Liver (tissue), 9 donors: ENCODE data around the gene PLEKHA8. TPM values are rescaled to one million over a fixed set of nuclear protein-coding genes. Genes with fewer than 3 reads are reported as not detected.

ENCODE experiments used
- DNase-seq: peaks from one replicate; pipeline ENCODE4 v3.0.0-alpha.2; 2017; ENCODE audit warnings: low spot score
- H3K27ac ChIP-seq, 2 donors: one replicate each; pipeline ENCODE4 v1.7.0; 2013; ENCODE audit warnings: inconsistent platforms in 2 of 2, low read length in 2 of 2, control low read depth in 1 of 2, low read depth in 1 of 2, mild to moderate bottlenecking in 1 of 2
- H3K27me3 ChIP-seq, 4 donors: one replicate each; pipeline versions ENCODE4 v1.6.1 to v1.7.0; 2013; ENCODE audit warnings: low read length in 3 of 4, inconsistent platforms in 1 of 4, mild to moderate bottlenecking in 1 of 4, moderate library complexity in 1 of 4; ENCODE audit not compliant: control insufficient read depth in 4 of 4, insufficient read depth in 4 of 4
- H3K36me3 ChIP-seq, 4 donors: one replicate each; pipeline versions ENCODE4 v1.6.1 to v1.7.0; 2013; ENCODE audit warnings: low read length in 3 of 4, mild to moderate bottlenecking in 3 of 4, low read depth in 1 of 4, moderate library complexity in 1 of 4; ENCODE audit not compliant: control insufficient read depth in 4 of 4, insufficient read depth in 3 of 4
- H3K4me1 ChIP-seq, 4 donors: one replicate each; pipeline versions ENCODE4 v1.6.1 to v1.7.0; 2013; ENCODE audit warnings: low read length in 3 of 4, mild to moderate bottlenecking in 3 of 4, moderate library complexity in 1 of 4; ENCODE audit not compliant: control insufficient read depth in 4 of 4, insufficient read depth in 4 of 4
- H3K4me3 ChIP-seq, 3 donors: one replicate each; pipeline versions ENCODE4 v1.6.1 to v1.7.0; 2013; ENCODE audit warnings: low read length in 3 of 3, control low read depth in 1 of 3, low read depth in 1 of 3, mild to moderate bottlenecking in 1 of 3
- H3K9ac ChIP-seq, 2 donors: one replicate each; pipeline ENCODE4 v1.7.0; 2013; ENCODE audit warnings: low read length in 2 of 2, mild to moderate bottlenecking in 2 of 2, moderate library complexity in 2 of 2, control low read depth in 1 of 2, low read depth in 1 of 2
- H3K9me3 ChIP-seq, 4 donors: one replicate each; pipeline versions ENCODE4 v1.6.1 to v1.7.0; 2013; ENCODE audit warnings: low read length in 3 of 4; ENCODE audit not compliant: control insufficient read depth in 4 of 4
- FOXA1 ChIP-seq: IDR thresholded peaks from 2 replicates; pipeline ENCODE4 v1.6.1; 2016; ENCODE audit warnings: antibody characterized with exemption
- FOXA2 ChIP-seq: IDR thresholded peaks from 2 replicates; pipeline ENCODE4 v1.6.1; 2016; ENCODE audit warnings: antibody characterized with exemption
- GABPA ChIP-seq, 2 donors: IDR thresholded peaks in 1 of 2; conservative IDR thresholded peaks in 1 of 2; 2 replicates each; pipeline ENCODE4 v1.6.1; 2016; ENCODE audit warnings: antibody characterized with exemption in 2 of 2, mild to moderate bottlenecking in 1 of 2, moderate library complexity in 1 of 2
- HNF4A ChIP-seq, 2 donors: conservative IDR thresholded peaks; 2 replicates each; pipeline ENCODE4 v1.6.1; 2016; ENCODE audit warnings: antibody characterized with exemption in 2 of 2, mild to moderate bottlenecking in 2 of 2
- JUND ChIP-seq, 2 donors: IDR thresholded peaks; 2 replicates each; pipeline ENCODE4 v1.6.1; 2016; ENCODE audit warnings: antibody characterized with exemption in 2 of 2
- NR2F2 ChIP-seq: IDR thresholded peaks from 2 replicates; pipeline ENCODE4 v1.6.1; 2016; ENCODE audit warnings: antibody characterized with exemption
- RAD21 ChIP-seq, 2 donors: IDR thresholded peaks; 2 replicates each; pipeline ENCODE4 v1.6.1; 2016; ENCODE audit warnings: antibody characterized with exemption in 2 of 2, mild to moderate bottlenecking in 2 of 2
- RXRA ChIP-seq, 2 donors: IDR thresholded peaks; 2 replicates each; pipeline ENCODE4 v1.6.1; 2017 to 2018; ENCODE audit warnings: antibody characterized with exemption in 2 of 2, mild to moderate bottlenecking in 1 of 2
- TAF1 ChIP-seq: conservative IDR thresholded peaks from 2 replicates; pipeline ENCODE4 v1.6.1; 2016; ENCODE audit warnings: antibody characterized with exemption, mild to moderate bottlenecking
- YY1 ChIP-seq: IDR thresholded peaks from 2 replicates; pipeline ENCODE4 v1.6.1; 2016; ENCODE audit warnings: antibody characterized with exemption, mild to moderate bottlenecking
- WGBS: extraction: QIAGEN DNeasy Blood & Tissue Kit; methylation state at CpG from one replicate; pipeline ENCODE4 v1.1.7; 2013; 5-methylcytosine and 5-hydroxymethylcytosine counted together
- polyA plus RNA-seq, 2 donors: library from polyadenylated mRNA; stranded (reverse) in 1 of 2; unstranded in 1 of 2; fragments of 200-250 nt in 1 of 2; fragments of >200 nt in 1 of 2; fragmentation: Nextera tagmentation in 1 of 2; extraction: Ambion mirVana in 1 of 2; gene quantifications; one replicate each; pipeline versions ENCODE4 v1.2.1 to v1.2.3, GENCODE V29; 2013 to 2015
- total RNA-seq, 2 donors: library from RNA; depleted of rRNA; stranded (reverse); fragments of >200 nt; gene quantifications; one replicate each; pipeline ENCODE4 v1.2.3, GENCODE V29; 2014
- TF ChIP-seq, protein P1 (sequence below): IDR thresholded peaks from 2 replicates; pipeline ENCODE4 v1.6.1; 2016; ENCODE audit warnings: antibody characterized with exemption
- TF ChIP-seq, protein P2 (sequence below): IDR thresholded peaks from 2 replicates; pipeline ENCODE4 v1.6.1; 2016; ENCODE audit warnings: antibody characterized with exemption, mild to moderate bottlenecking
- TF ChIP-seq, protein P3 (sequence below): IDR thresholded peaks from 2 replicates; pipeline ENCODE4 v1.6.1; 2016; ENCODE audit warnings: antibody characterized with exemption
- TF ChIP-seq, protein P4 (sequence below): IDR thresholded peaks from 2 replicates; pipeline ENCODE4 v1.6.1; 2016; ENCODE audit warnings: antibody characterized with exemption
- donor health status: healthy.
- donor health status: healthy.
- donor health status: healthy.
- donor health status: healthy.
- donor health status: healthy.

Gene PLEKHA8
- total and polyA plus RNA-seq, 4 donors = 1.0 to 5.4 (median 2.4) TPM

DNA sequence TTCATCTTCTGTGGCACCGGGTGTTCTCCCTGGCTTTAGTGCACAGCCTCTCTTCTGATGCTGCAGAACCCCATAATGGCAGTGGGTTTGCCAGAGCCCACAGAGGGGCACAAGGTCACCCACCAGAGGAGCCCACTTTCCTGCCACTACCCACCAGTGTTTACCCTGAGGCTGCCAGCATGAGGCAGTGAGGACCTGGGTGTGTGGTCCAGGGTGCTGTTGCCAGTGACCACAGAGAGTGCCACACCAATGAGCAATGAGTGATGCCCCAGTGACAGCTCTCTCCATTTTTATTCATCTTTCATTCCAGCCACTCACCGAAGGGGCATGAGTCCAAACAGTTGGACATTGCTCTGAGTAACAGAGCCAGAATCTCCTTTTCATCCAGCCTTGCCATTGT lies 141.4 kb downstream of the PLEKHA8 start:
- H3K36me3 ChIP-seq = no peaks in the 10 kb centered on the region
- no peaks in the 10 kb centered on the region for H3K9me3 ChIP-seq
- peaks cover 0 to 15% (median 8%) of the 10 kb centered on the region in 4 donors for H3K4me1 ChIP-seq
- DNase-seq = no peak
- TF ChIP-seq FOXA1 = no peak
- TF ChIP-seq JUND (IDR thresholded peaks at IDR 0.05) = no peak
- no peak for TF ChIP-seq TAF1
- TF ChIP-seq HNF4A (conservative IDR thresholded peaks at IDR 0.05) = no peak
- TF ChIP-seq, protein P1, sequence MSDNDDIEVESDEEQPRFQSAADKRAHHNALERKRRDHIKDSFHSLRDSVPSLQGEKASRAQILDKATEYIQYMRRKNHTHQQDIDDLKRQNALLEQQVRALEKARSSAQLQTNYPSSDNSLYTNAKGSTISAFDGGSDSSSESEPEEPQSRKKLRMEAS = no peak
- TF ChIP-seq RAD21 (IDR thresholded peaks at IDR 0.05) = no peak
- no peak for TF ChIP-seq YY1
- H3K4me3 ChIP-seq = no peak overlapping the region
- H3K9ac ChIP-seq = no peak overlapping the region
- no peak overlapping the region for H3K27ac ChIP-seq
- 72% methylated on average over 2 of the region's 2 CpGs for WGBS
- H3K27me3 ChIP-seq = no peaks in the 10 kb centered on the region

DNA sequence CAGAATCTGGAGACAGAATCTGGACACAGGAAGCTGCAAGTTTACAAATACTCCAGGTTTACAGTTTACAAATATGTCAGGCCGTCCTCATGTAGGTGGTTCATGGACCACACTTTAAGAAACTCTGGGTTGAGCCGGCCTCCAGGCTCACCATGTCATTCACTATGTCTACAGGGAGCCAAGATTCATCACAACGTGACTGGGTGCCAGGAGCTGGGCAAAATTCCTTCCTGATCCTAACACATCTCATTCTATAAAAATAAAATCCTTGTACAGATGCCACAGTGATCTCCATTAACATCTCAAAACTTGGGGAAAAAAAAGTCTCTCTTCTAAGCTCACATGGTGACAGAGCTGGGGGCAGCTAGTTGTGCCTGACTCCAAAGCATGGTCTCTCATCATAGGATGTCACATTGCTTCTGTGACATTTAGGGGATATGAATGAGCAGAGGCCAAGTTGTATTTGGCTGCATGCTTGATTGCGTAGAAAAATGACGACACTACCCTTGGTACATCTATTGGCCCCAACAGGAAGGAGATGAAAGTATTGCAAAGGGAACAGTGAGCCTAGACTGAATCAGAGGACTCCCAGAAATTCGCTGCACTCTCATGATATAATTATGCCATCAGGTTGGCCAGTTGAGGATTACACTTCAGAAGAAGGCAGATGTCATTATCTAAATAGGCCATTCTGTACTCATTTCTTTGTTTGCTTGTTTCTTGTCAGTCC lies 142.4 kb downstream of the PLEKHA8 start:
- Histone ChIP-seq H3K4me1 (peaks cover 0 to 4% (median 0%) of the 10 kb centered on the region in 4 donors), H3K27me3 (no peaks in the 10 kb centered on the region), H3K4me3 (no peak overlapping the region), H3K9ac (no peak overlapping the region), H3K27ac (no peak overlapping the region), H3K9me3 (no peaks in the 10 kb centered on the region), H3K36me3 (no peaks in the 10 kb centered on the region)
- DNase-seq = no peak
- WGBS = 82% methylated on average over 6 of the region's 6 CpGs
- TF ChIP-seq, protein P2, sequence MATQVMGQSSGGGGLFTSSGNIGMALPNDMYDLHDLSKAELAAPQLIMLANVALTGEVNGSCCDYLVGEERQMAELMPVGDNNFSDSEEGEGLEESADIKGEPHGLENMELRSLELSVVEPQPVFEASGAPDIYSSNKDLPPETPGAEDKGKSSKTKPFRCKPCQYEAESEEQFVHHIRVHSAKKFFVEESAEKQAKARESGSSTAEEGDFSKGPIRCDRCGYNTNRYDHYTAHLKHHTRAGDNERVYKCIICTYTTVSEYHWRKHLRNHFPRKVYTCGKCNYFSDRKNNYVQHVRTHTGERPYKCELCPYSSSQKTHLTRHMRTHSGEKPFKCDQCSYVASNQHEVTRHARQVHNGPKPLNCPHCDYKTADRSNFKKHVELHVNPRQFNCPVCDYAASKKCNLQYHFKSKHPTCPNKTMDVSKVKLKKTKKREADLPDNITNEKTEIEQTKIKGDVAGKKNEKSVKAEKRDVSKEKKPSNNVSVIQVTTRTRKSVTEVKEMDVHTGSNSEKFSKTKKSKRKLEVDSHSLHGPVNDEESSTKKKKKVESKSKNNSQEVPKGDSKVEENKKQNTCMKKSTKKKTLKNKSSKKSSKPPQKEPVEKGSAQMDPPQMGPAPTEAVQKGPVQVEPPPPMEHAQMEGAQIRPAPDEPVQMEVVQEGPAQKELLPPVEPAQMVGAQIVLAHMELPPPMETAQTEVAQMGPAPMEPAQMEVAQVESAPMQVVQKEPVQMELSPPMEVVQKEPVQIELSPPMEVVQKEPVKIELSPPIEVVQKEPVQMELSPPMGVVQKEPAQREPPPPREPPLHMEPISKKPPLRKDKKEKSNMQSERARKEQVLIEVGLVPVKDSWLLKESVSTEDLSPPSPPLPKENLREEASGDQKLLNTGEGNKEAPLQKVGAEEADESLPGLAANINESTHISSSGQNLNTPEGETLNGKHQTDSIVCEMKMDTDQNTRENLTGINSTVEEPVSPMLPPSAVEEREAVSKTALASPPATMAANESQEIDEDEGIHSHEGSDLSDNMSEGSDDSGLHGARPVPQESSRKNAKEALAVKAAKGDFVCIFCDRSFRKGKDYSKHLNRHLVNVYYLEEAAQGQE = no peak

DNA sequence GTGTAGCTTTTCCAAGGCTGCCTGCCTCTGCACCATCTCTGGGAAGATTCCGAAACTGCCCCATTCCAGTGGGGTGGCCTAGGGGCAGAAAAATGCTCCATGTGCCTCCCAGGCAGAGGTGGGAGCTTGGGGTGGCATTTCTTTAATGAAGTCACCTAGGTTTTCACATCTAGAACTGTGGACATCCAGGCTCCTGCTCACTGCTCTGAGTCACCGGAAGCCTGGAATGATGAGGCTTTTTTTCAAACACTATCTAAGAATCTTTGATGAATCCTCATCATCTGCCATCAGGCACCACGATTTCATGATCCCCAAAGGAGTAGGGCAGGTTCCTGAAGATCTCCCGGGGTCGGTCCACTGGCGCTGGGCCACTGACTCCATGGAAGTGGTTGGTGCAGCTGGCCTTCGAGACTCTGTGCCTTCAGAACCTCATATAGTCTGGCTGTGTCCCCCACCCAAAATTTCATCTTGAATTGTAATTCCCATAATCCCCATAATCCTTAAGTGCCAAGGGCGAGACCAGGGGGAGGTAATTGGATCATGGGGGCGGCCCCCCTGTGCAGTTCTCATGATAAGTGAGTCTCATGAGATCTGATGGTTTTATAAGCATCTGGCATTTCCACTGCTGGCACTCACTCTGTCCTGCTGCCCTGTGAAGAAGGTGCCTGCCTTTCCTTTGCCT lies 143.7 kb downstream of the PLEKHA8 start:
- H3K27ac ChIP-seq = no peak overlapping the region
- no peak for DNase-seq
- 89% methylated on average over 9 of the region's 9 CpGs for WGBS

More for the DNA sequence above, 143.7 kb downstream of the PLEKHA8 start:
- no peak overlapping the region for H3K4me3 ChIP-seq
- H3K36me3 ChIP-seq = no peaks in the 10 kb centered on the region
- H3K9me3 ChIP-seq = no peaks in the 10 kb centered on the region
- H3K9ac ChIP-seq = no peak overlapping the region
- TF ChIP-seq GABPA (IDR thresholded peaks at IDR 0.05 in 1 of 2, conservative IDR thresholded peaks at IDR 0.05 in 1 of 2) (no peak), FOXA1 (no peak), HNF4A (conservative IDR thresholded peaks at IDR 0.05) (no peak), JUND (IDR thresholded peaks at IDR 0.05) (no peak), NR2F2 (no peak), RXRA (IDR thresholded peaks at IDR 0.05) (no peak), FOXA2 (no peak), RAD21 (IDR thresholded peaks at IDR 0.05) (no peak)
- TF ChIP-seq, protein P3, sequence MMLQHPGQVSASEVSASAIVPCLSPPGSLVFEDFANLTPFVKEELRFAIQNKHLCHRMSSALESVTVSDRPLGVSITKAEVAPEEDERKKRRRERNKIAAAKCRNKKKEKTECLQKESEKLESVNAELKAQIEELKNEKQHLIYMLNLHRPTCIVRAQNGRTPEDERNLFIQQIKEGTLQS = no peak
- TF ChIP-seq, protein P1 = no peak
- TF ChIP-seq, protein P4, sequence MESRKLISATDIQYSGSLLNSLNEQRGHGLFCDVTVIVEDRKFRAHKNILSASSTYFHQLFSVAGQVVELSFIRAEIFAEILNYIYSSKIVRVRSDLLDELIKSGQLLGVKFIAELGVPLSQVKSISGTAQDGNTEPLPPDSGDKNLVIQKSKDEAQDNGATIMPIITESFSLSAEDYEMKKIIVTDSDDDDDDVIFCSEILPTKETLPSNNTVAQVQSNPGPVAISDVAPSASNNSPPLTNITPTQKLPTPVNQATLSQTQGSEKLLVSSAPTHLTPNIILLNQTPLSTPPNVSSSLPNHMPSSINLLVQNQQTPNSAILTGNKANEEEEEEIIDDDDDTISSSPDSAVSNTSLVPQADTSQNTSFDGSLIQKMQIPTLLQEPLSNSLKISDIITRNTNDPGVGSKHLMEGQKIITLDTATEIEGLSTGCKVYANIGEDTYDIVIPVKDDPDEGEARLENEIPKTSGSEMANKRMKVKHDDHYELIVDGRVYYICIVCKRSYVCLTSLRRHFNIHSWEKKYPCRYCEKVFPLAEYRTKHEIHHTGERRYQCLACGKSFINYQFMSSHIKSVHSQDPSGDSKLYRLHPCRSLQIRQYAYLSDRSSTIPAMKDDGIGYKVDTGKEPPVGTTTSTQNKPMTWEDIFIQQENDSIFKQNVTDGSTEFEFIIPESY = no peak
- H3K4me1 ChIP-seq = peaks cover 0 to 4% (median 0%) of the 10 kb centered on the region in 4 donors
- no peaks in the 10 kb centered on the region for H3K27me3 ChIP-seq
